GM13977 (cell line): ENCODE results near the gene NRAP.

Experiments
- DNase-seq: peaks from one replicate; pipeline ENCODE4 v3.0.0; 2012; ENCODE audit warnings: low spot score
- CTCF ChIP-seq: IDR thresholded peaks from 2 replicates; pipeline ENCODE4 v1.5.1; 2012; ENCODE audit warnings: mild to moderate bottlenecking, control low read depth; ENCODE audit not compliant: insufficient read depth; ENCODE audit errors: extremely low read depth, missing control alignments
- in situ Hi-C: fragments of 300-500 bp; cut with MboI; formaldehyde crosslinking; loops from one replicate; pipeline ENCODE4 v1.12.0; 2022; ENCODE audit warnings: low sequenced_read_pairs, low pct_unique_long_range_greater_than_20kb, mixed read lengths, inconsistent platforms; ENCODE audit not compliant: unreplicated experiment

Gene NRAP

GRCh38 chr10:113562704-113563103 is 101.1 kb downstream of the NRAP start:
- TF ChIP-seq CTCF = no peak
- no peak for DNase-seq
- in situ Hi-C loops = no loop called here

- DNase-seq = no peak
- in situ Hi-C loops = no loop called here
- no peak for TF ChIP-seq CTCF
Observed at GRCh38 chr10:113562069-113562468, 101.8 kb downstream of the NRAP start.

- DNase-seq = no peak
- in situ Hi-C loops = no loop called here
- TF ChIP-seq CTCF = no peak
Observed at GRCh38 chr10:113561214-113561613, 102.6 kb downstream of the NRAP start.

GRCh38 chr10:113560071-113560470 is 103.8 kb downstream of the NRAP start:
- no peak for TF ChIP-seq CTCF
- DNase-seq = no peak
- in situ Hi-C loops = no loop called here

- in situ Hi-C loops = no loop called here
- DNase-seq = no peak
- TF ChIP-seq CTCF = no peak
Observed at GRCh38 chr10:113557903-113558321, 105.9 kb downstream of the NRAP start.

- DNase-seq = no peak
- no peak for TF ChIP-seq CTCF
- in situ Hi-C loops = no loop called here
Observed at GRCh38 chr10:113557424-113557862, 106.4 kb downstream of the NRAP start.

GRCh38 chr10:113555751-113556150 is 108.1 kb downstream of the NRAP start:
- DNase-seq = no peak
- in situ Hi-C loops = no loop called here
- TF ChIP-seq CTCF = no peak
